H1 (cell line): Measurements from ENCODE around the gene ZNF423. TPM values are rescaled to one million over a fixed set of nuclear protein-coding genes. Genes with fewer than 3 reads are reported as not detected.

Experiments used
- CTCF ChIA-PET: fragments of 300-600 bp; sonication (Branson Sonifier 250); formaldehyde crosslinking; loops from one replicate; lab custom pipeline; 2021; ENCODE audit not compliant: partially characterized antibody; lab: Charles Lee
- POLR2A ChIA-PET: fragments of 300-600 bp; sonication (Branson Sonifier 250); formaldehyde crosslinking; loops from one replicate; lab custom pipeline; 2021; ENCODE audit warnings: inconsistent platforms; ENCODE audit not compliant: partially characterized antibody; lab: Charles Lee
- DNase-seq, 2 experiments: peaks; one replicate each; pipeline versions ENCODE4 v3.0.0 to v3.0.0-alpha.2; 2010 to 2022; ENCODE audit warnings: low spot score in 2 of 2, low read depth in 1 of 2, mixed read lengths in 1 of 2
- FAIRE-seq: peaks from 2 replicates; lab custom pipeline; 2011; peaks lifted over from hg19 to GRCh38; lab: Jason Lieb, UNC
- H2AFZ ChIP-seq: 2 replicates; pipeline ENCODE4 v1.8.1; 2012; ENCODE audit warnings: low read length, inconsistent platforms
- H2AK5ac ChIP-seq: 2 replicates; pipeline ENCODE4 v1.6.1; 2013; ENCODE audit warnings: low read depth, low read length
- H2BK120ac ChIP-seq: replicated peaks from 2 replicates; pipeline ENCODE3; 2013; ENCODE audit warnings: low read depth, low read length, inconsistent platforms
- H2BK12ac ChIP-seq: 2 replicates; pipeline ENCODE4 v1.6.1; 2013; ENCODE audit warnings: low read depth, low read length
- H2BK15ac ChIP-seq: 2 replicates; pipeline ENCODE4 v1.6.1; 2013; ENCODE audit warnings: low read length
- H2BK20ac ChIP-seq: 2 replicates; pipeline ENCODE4 v1.6.1; 2013; ENCODE audit warnings: low read length
- H2BK5ac ChIP-seq: 2 replicates; pipeline ENCODE4 v1.6.1; 2013; ENCODE audit warnings: low read depth, low read length
- H3K14ac ChIP-seq: 2 replicates; pipeline ENCODE4 v1.6.1; 2013; ENCODE audit warnings: inconsistent platforms; ENCODE audit not compliant: insufficient read length
- H3K18ac ChIP-seq: 2 replicates; pipeline ENCODE4 v1.6.1; 2013; ENCODE audit warnings: low read length; ENCODE audit errors: extremely low read depth
- H3K23ac ChIP-seq: 2 replicates; pipeline ENCODE4 v1.6.1; 2013; ENCODE audit warnings: inconsistent platforms; ENCODE audit not compliant: insufficient read length
- H3K23me2 ChIP-seq: 2 replicates; pipeline ENCODE4 v1.6.1; 2013; ENCODE audit warnings: low read depth, low read length
- H3K27ac ChIP-seq: 2 replicates; pipeline ENCODE4 v1.6.1; 2011; ENCODE audit warnings: low read depth, low read length, inconsistent platforms
- H3K27me3 ChIP-seq, 4 experiments: replicated peaks in 1 of 4; 1 replicate in 1 of 4; 2 replicates in 3 of 4; pipeline versions ENCODE4 v1.6.1 to v1.8.1; 2011 to 2013; ENCODE audit warnings: low read length in 3 of 4, mild to moderate bottlenecking in 3 of 4, inconsistent platforms in 2 of 4, mixed read lengths in 2 of 4, moderate library complexity in 1 of 4; ENCODE audit not compliant: control insufficient read depth in 3 of 4, insufficient read depth in 3 of 4; ENCODE audit errors: extremely low read depth in 1 of 4
- H3K36me3 ChIP-seq, 4 experiments: 2 replicates each; pipeline versions ENCODE4 v1.6.1 to v1.8.1; 2011 to 2013; ENCODE audit warnings: mild to moderate bottlenecking in 4 of 4, low read length in 3 of 4, moderate library complexity in 2 of 4, control low read depth in 1 of 4, inconsistent platforms in 1 of 4; ENCODE audit not compliant: insufficient read depth in 4 of 4, control insufficient read depth in 2 of 4
- H3K4ac ChIP-seq: replicated peaks from 2 replicates; pipeline ENCODE3; 2013; ENCODE audit warnings: low read length, low read depth, mixed read lengths, inconsistent platforms; ENCODE audit not compliant: insufficient read length
- H3K4me1 ChIP-seq, 4 experiments: replicated peaks in 1 of 4; 1 replicate in 1 of 4; 2 replicates in 3 of 4; pipeline versions ENCODE4 v1.6.1 to v1.8.1; 2011 to 2013; ENCODE audit warnings: low read length in 3 of 4, inconsistent platforms in 2 of 4, mixed read lengths in 1 of 4; ENCODE audit not compliant: insufficient read depth in 4 of 4, control insufficient read depth in 3 of 4
- H3K4me2 ChIP-seq, 2 experiments: 2 replicates each; pipeline versions ENCODE4 v1.6.1 to v1.8.1; 2011 to 2013; ENCODE audit warnings: low read depth in 2 of 2, low read length in 2 of 2, control low read depth in 1 of 2, inconsistent platforms in 1 of 2, mild to moderate bottlenecking in 1 of 2; ENCODE audit not compliant: insufficient read depth in 1 of 2
- H3K4me3 ChIP-seq, 4 experiments: fragments of 200-600, 300-600 bp in 1 of 4; sonication (generic), shearing (Covaris generic), sonication (Bioruptor Twin) in 1 of 4; 2 replicates each; pipeline versions ENCODE4 v1.5.1 to v1.8.1; 2011 to 2016; ENCODE audit warnings: low read length in 4 of 4, low read depth in 3 of 4, control low read depth in 2 of 4, inconsistent platforms in 2 of 4, mild to moderate bottlenecking in 2 of 4, mixed read lengths in 1 of 4, moderate library complexity in 1 of 4; ENCODE audit not compliant: insufficient read depth in 2 of 4; ENCODE audit errors: extremely low read depth in 1 of 4
- H3K56ac ChIP-seq: replicated peaks from 2 replicates; pipeline ENCODE3; 2013; ENCODE audit warnings: low read depth, mild to moderate bottlenecking, mixed read lengths, low read length, inconsistent platforms; ENCODE audit not compliant: insufficient read length
- H3K79me1 ChIP-seq: 2 replicates; pipeline ENCODE4 v1.6.1; 2013; ENCODE audit warnings: low read depth, low read length, control low read depth
- H3K79me2 ChIP-seq, 2 experiments: 2 replicates each; pipeline versions ENCODE4 v1.6.1 to v1.8.1; 2012 to 2013; ENCODE audit warnings: low read length in 2 of 2, mild to moderate bottlenecking in 2 of 2, inconsistent platforms in 1 of 2; ENCODE audit not compliant: insufficient read depth in 2 of 2, control insufficient read depth in 1 of 2
- H3K9ac ChIP-seq, 4 experiments: replicated peaks in 1 of 4; 1 replicate in 1 of 4; 2 replicates in 3 of 4; pipeline versions ENCODE4 v1.6.1 to v1.8.1; 2011 to 2013; ENCODE audit warnings: low read depth in 3 of 4, low read length in 3 of 4, control low read depth in 2 of 4, mild to moderate bottlenecking in 2 of 4, moderate library complexity in 2 of 4, inconsistent platforms in 1 of 4; ENCODE audit errors: extremely low read depth in 1 of 4
- H3K9me3 ChIP-seq, 2 experiments: 2 replicates each; pipeline versions ENCODE4 v1.6.1 to v1.8.1; 2012 to 2013; ENCODE audit warnings: mild to moderate bottlenecking in 2 of 2, moderate library complexity in 2 of 2, control low read depth in 1 of 2, inconsistent platforms in 1 of 2, low read depth in 1 of 2, low read length in 1 of 2, mixed read lengths in 1 of 2; ENCODE audit not compliant: insufficient read depth in 2 of 2
- H4K20me1 ChIP-seq, 2 experiments: replicated peaks in 1 of 2; 2 replicates each; pipeline versions ENCODE3 to v1.8.1; 2011 to 2013; ENCODE audit warnings: inconsistent platforms in 2 of 2, low read length in 2 of 2, mild to moderate bottlenecking in 1 of 2; ENCODE audit not compliant: insufficient read depth in 2 of 2, control insufficient read depth in 1 of 2
- H4K5ac ChIP-seq: 2 replicates; pipeline ENCODE4 v1.6.1; 2013; ENCODE audit warnings: low read length, low read depth, mixed read lengths, inconsistent platforms; ENCODE audit not compliant: insufficient read length
- H4K8ac ChIP-seq: 2 replicates; pipeline ENCODE4 v1.8.0; 2013; ENCODE audit warnings: mild to moderate bottlenecking, moderate library complexity, low read length, inconsistent platforms; ENCODE audit not compliant: insufficient read depth; ENCODE audit errors: extremely low read depth
- H4K91ac ChIP-seq: replicated peaks from 2 replicates; pipeline ENCODE3; 2013; ENCODE audit warnings: low read length, mixed read lengths, inconsistent platforms; ENCODE audit not compliant: insufficient read length
- CBX5 ChIP-seq: fragments of 300-800, 300-1000 bp; sonication (generic); IDR thresholded peaks from 2 replicates; pipeline ENCODE4 v1.7.1; 2016; ENCODE audit warnings: antibody characterized with exemption, low read length, low read depth
- CBX8 ChIP-seq: fragments of 300-800, 300-1000 bp; sonication (generic); IDR thresholded peaks from 2 replicates; pipeline ENCODE4 v1.7.1; 2016; ENCODE audit warnings: low read depth, low read length, borderline replicate concordance
- EGR1 ChIP-seq: IDR thresholded peaks from 2 replicates; pipeline ENCODE4 v1.6.1; 2011; ENCODE audit warnings: low read depth, low read length, borderline replicate concordance
- GABPA ChIP-seq: IDR thresholded peaks from 2 replicates; pipeline ENCODE4 v1.6.1; 2011; ENCODE audit warnings: mild to moderate bottlenecking, low read length, moderate library complexity, borderline replicate concordance; ENCODE audit not compliant: insufficient read depth
- HDAC2 ChIP-seq, 2 experiments: fragments of 300-600 bp in 1 of 2; sonication (generic) in 1 of 2; IDR thresholded peaks; 2 replicates each; pipeline ENCODE4 v1.6.1; 2011 to 2012; ENCODE audit warnings: low read depth in 2 of 2, low read length in 2 of 2, mild to moderate bottlenecking in 2 of 2, moderate library complexity in 2 of 2, borderline replicate concordance in 1 of 2, inconsistent platforms in 1 of 2
- MAFK ChIP-seq: IDR thresholded peaks from 2 replicates; pipeline ENCODE4 v1.6.1; 2012; ENCODE audit warnings: low read depth, mild to moderate bottlenecking, improper control_type of control experiment, low read length
- PHF8 ChIP-seq: fragments of 200-600 bp; sonication (generic); conservative IDR thresholded peaks from 2 replicates; pipeline ENCODE4 v1.7.1; 2012; ENCODE audit warnings: low read depth, mild to moderate bottlenecking, inconsistent platforms, low read length, moderate library complexity
- SP1 ChIP-seq: IDR thresholded peaks from 2 replicates; pipeline ENCODE4 v1.6.1; 2011; ENCODE audit warnings: low read depth, low read length
- TAF7 ChIP-seq: optimal IDR thresholded peaks from 2 replicates; pipeline ENCODE3; 2011; ENCODE audit warnings: low read depth, mild to moderate bottlenecking, inconsistent platforms, low read length, moderate library complexity, borderline replicate concordance
- TBP ChIP-seq: IDR thresholded peaks from 2 replicates; pipeline ENCODE4 v1.6.1; 2011; ENCODE audit warnings: low read depth, low read length, improper control_type of control experiment
- WGBS, 2 experiments: shearing (Covaris generic) in 1 of 2; methylation state at CpG; one replicate each; pipeline versions ENCODE4 v1.1.6 to v1.1.7; 2013 to 2015; ENCODE audit warnings: low lambda C conversion rate in 2 of 2, mixed read lengths in 2 of 2, inconsistent platforms in 1 of 2, low coverage in 1 of 2, missing lambda C conversion rate in 1 of 2; ENCODE audit not compliant: insufficient replicate concordance in 2 of 2, insufficient coverage in 1 of 2, insufficient read length in 1 of 2; ENCODE audit errors: extremely low coverage in 1 of 2, missing lambda C conversion rate in 1 of 2; 5-methylcytosine and 5-hydroxymethylcytosine counted together
- polyA plus RNA-seq, 7 experiments: library from polyadenylated mRNA; depleted of rRNA in 3 of 7; stranded (reverse) in 5 of 7; unstranded in 2 of 7; fragments of >200 nt in 5 of 7; fragments of 200-250 nt in 2 of 7; gene quantifications; 1 replicate in 5 of 7; 2 replicates in 1 of 7; 4 replicates in 1 of 7; pipeline versions ENCODE4 v1.2.1 to v1.2.3, GENCODE V29; 2011 to 2013; ENCODE audit warnings: missing spikeins in 2 of 7, mixed read lengths in 2 of 7
- total RNA-seq: library from RNA; stranded (reverse); fragmentation: NEBNext Ultra II Directional; extraction: Animal tissue kit (Norgen Biotek cat#: 25700); gene quantifications from 2 replicates; pipeline ENCODE4 v1.2.1, GENCODE V29; 2021
- TF ChIP-seq, protein P1 (sequence below): IDR thresholded peaks from 2 replicates; pipeline ENCODE4 v1.6.1; 2011; ENCODE audit warnings: low read depth, mild to moderate bottlenecking, low read length; ENCODE audit not compliant: insufficient read depth

The ZNF423 gene
- total and polyA plus RNA-seq, 2 of the 8 experiments (the other 6 are each of a cell fraction or from before 2014, with no cell fraction given) = 38.2 to 52.3 TPM

DNA sequence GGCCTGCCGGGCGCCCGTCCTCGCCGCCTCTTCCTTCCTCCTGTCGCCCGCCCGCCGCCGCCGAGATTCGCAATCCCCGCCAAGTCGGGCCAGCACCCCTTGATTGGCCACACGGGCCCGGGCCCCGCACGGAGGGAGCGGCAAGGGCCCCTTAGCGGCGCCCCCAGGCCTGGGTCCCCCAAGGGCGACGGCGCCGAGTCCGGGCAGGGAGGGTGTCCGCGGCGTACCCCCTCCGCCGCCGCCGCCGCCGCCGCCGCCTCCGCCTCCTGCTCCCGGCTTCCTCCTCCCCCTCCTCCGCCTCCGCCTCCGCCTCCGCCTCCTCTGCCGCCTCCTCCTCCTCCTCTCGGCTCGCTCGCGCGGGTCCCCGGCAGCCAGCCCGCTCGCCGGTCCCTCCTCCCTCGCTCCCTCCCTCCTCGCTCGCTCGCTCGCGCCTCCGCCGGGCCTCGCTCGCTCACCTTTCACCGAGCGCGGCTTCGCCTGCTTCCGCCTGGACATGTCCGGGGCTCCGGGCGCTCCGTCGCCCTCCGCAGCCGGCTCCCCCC lies 561 bp downstream of the ZNF423 start:
- DNase-seq (peak; percentile 56 to 86), FAIRE-seq (no peak)
- H4K5ac ChIP-seq = peak overlapping the region; percentile 46
- H3K23me2 ChIP-seq = peaks cover 19% of the 10 kb centered on the region; the same call in 1 of the 2 replicates
- WGBS, 2 experiments = no CpG with 5 or more reads among the region's 75 CpGs
- H3K56ac ChIP-seq = no peak overlapping the region
- no peak overlapping the region for H2BK15ac ChIP-seq
- no peak overlapping the region for H4K8ac ChIP-seq
- ChIA-PET POLR2A (interaction anchor here (0.6 to 1.0 kb wide), 5 partner anchors 14 to 100 kb away, joined by 3 to 4 read pairs (median 3); no protein-coding TSS in a partner anchor), CTCF (interaction anchor here (8.8 kb wide), 1 partner anchor 19 kb away, joined by 126 read pairs; no protein-coding TSS in a partner anchor)
- H3K27ac ChIP-seq = peak overlapping the region; percentile 46; the same call in 1 of the 2 replicates
- peaks cover 16 to 43% of the 10 kb centered on the region in 2 experiments for H3K79me2 ChIP-seq
- H3K4me2 ChIP-seq = peak overlapping the region; percentile 65 to 79; a peak in 3 of 4 replicates
- H2AFZ ChIP-seq = no peak overlapping the region
- no peaks in the 10 kb centered on the region for H3K9me3 ChIP-seq
- peak overlapping the region; percentile 52; the same call in 1 of the 2 replicates for H2BK5ac ChIP-seq
- H2AK5ac ChIP-seq = no peak overlapping the region
- H3K18ac ChIP-seq = no peak overlapping the region; the same call in 1 of the 2 replicates
- H3K4me3 ChIP-seq = peak overlapping the region; percentile 52 to 85 (median 67)
- H3K79me1 ChIP-seq = peaks cover 9% of the 10 kb centered on the region
- no peak overlapping the region for H3K4ac ChIP-seq
- H2BK120ac ChIP-seq = no peak overlapping the region
- H2BK20ac ChIP-seq = no peak overlapping the region
- no peak overlapping the region for H4K91ac ChIP-seq
- no peaks in the 10 kb centered on the region for H3K36me3 ChIP-seq
- H2BK12ac ChIP-seq = no peak overlapping the region
- peak overlapping the region in 3 of 4 experiments; percentile 29 to 78 (median 53); a peak in 4 of 7 replicates for H3K9ac ChIP-seq
- peaks cover 0 to 28% (median 19%) of the 10 kb centered on the region in 4 experiments; a peak in 5 of 7 replicates for H3K27me3 ChIP-seq
- H4K20me1 ChIP-seq = peaks cover 17 to 18% of the 10 kb centered on the region in 2 experiments
- no peak overlapping the region for H3K23ac ChIP-seq
- H3K14ac ChIP-seq = no peak overlapping the region
- peaks cover 13 to 31% (median 24%) of the 10 kb centered on the region in 4 experiments for H3K4me1 ChIP-seq
- TF ChIP-seq CBX8 (no peak), PHF8 (peak; percentile 39; the same call in 1 of the 2 replicates), TAF7 (no peak), HDAC2 (IDR thresholded peaks at IDR 0.05; ENCODE audit: borderline replicate concordance in 1 of 2, low read depth in 2 of 2, low read length in 2 of 2) (no peak), SP1 (no peak), EGR1 (peak; percentile 87; the same call in 1 of the 2 replicates), MAFK (no peak), CBX5 (no peak), GABPA (no peak), TBP (peak; percentile 55; the same call in 1 of the 2 replicates)
- TF ChIP-seq, protein P1, sequence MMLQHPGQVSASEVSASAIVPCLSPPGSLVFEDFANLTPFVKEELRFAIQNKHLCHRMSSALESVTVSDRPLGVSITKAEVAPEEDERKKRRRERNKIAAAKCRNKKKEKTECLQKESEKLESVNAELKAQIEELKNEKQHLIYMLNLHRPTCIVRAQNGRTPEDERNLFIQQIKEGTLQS = no peak
